ENCODE data around the gene G6PD. TPM values are rescaled to one million over a fixed set of nuclear protein-coding genes. Genes with fewer than 3 reads are reported as not detected.
"Not testable (repeated sequence)": the region's sequence is repeated elsewhere in the genome, so short reads cannot be mapped to it uniquely, and the experiment has no call there.

Gene G6PD
- total RNA-seq, 2 donors from 2014 or later = 51.9 to 55.4 TPM

- intact Hi-C loops (cut with DNase I) = no loop called here
- DNase-seq (ENCODE audit: low spot score) = peak; percentile 96
Observed at GRCh38 chrX:154547245-154548027, 790 bp upstream of the G6PD start, which contains the start of gene IKBKG. Gene IKBKG, plus strand, starts transcription at chrX:154547620. Its CDS starts 4,383 bp downstream, at chrX:154552003.

GRCh38 chrX:154545673-154546274, 872 bp downstream of the G6PD start:
- DNase-seq (ENCODE audit: low spot score) = no peak
- intact Hi-C loops (cut with DNase I) = no loop called here

GRCh38 chrX:154542723-154543424, 3.8 kb downstream of the G6PD start:
- no peak for DNase-seq (ENCODE audit: low spot score)
- intact Hi-C loops (cut with DNase I) = no loop called here

- intact Hi-C loops (cut with DNase I) = no loop called here
- DNase-seq (ENCODE audit: low spot score) = peak; percentile 95
Observed at GRCh38 chrX:154541896-154542722, 4.5 kb downstream of the G6PD start.

- intact Hi-C loops (cut with DNase I) = no loop called here
- DNase-seq (ENCODE audit: low spot score) = no peak
Observed at GRCh38 chrX:154541589-154541895, 5.1 kb downstream of the G6PD start.

GRCh38 chrX:154540897-154541535, 5.6 kb downstream of the G6PD start:
- intact Hi-C loops (cut with DNase I) = no loop called here
- no peak for DNase-seq (ENCODE audit: low spot score)

GRCh38 chrX:154540365-154540764, 6.3 kb downstream of the G6PD start:
- intact Hi-C loops (cut with DNase I); DNase-seq (ENCODE audit: low spot score): not testable (repeated sequence)

GRCh38 chrX:154539077-154539476, 7.6 kb downstream of the G6PD start:
- intact Hi-C loops (cut with DNase I) = no loop called here

GRCh38 chrX:154535892-154536291, 10.8 kb downstream of the G6PD start:
- intact Hi-C loops (cut with DNase I) = no loop called here

More at GRCh38 chrX:154539077-154539476, 7.6 kb downstream of the G6PD start:
- no peak for DNase-seq (ENCODE audit: low spot score)

GRCh38 chrX:154534526-154535322, 11.9 kb downstream of the G6PD start:
- peak; percentile 97 for DNase-seq (ENCODE audit: low spot score)
- intact Hi-C loops (cut with DNase I) = loop anchor here in 1 of 2 donors (5.0 kb wide), 1 partner anchor 47 kb away; the partner anchor contains the start of gene UBL4A

More at GRCh38 chrX:154535892-154536291, 10.8 kb downstream of the G6PD start:
- no peak for DNase-seq (ENCODE audit: low spot score)

GRCh38 chrX:154532690-154533089, 14.0 kb downstream of the G6PD start:
- DNase-seq (ENCODE audit: low spot score) = no peak
- intact Hi-C loops (cut with DNase I) = loop anchor here in 1 of 2 donors (5.0 kb wide), 1 partner anchor 45 kb away; the partner anchor contains the start of gene UBL4A

GRCh38 chrX:154531626-154532025, 15.0 kb downstream of the G6PD start:
- intact Hi-C loops (cut with DNase I) = loop anchor here in 1 of 2 donors (5.0 kb wide), 1 partner anchor 44 kb away; the partner anchor contains the start of gene UBL4A
- DNase-seq (ENCODE audit: low spot score) = no peak

- DNase-seq (ENCODE audit: low spot score) = no peak
- intact Hi-C loops (cut with DNase I) = loop anchor here in 1 of 2 donors (5.0 kb wide), 1 partner anchor 43 kb away; the partner anchor contains the start of gene UBL4A
Observed at GRCh38 chrX:154530286-154530685, 16.4 kb downstream of the G6PD start.

GRCh38 chrX:154529206-154529612, 17.4 kb downstream of the G6PD start:
- intact Hi-C loops (cut with DNase I) = no loop called here
- DNase-seq (ENCODE audit: low spot score) = no peak

GRCh38 chrX:154526901-154527675, 19.6 kb downstream of the G6PD start:
- intact Hi-C loops (cut with DNase I) = no loop called here
- peak; percentile 94 for DNase-seq (ENCODE audit: low spot score)

GRCh38 chrX:154525606-154526490, 20.8 kb downstream of the G6PD start:
- DNase-seq (ENCODE audit: low spot score) = no peak
- intact Hi-C loops (cut with DNase I) = no loop called here
